GM23338 (cell line): ENCODE data around the gene TRIM54. TPM values are rescaled to one million over a fixed set of nuclear protein-coding genes. Genes with fewer than 3 reads are reported as not detected.

ENCODE experiments used
- ATAC-seq: fragments of 200-7000 bp; cut with Tn5 transposase; 3 replicates; pipeline ENCODE4 v1.9.1; 2020
- DNase-seq: peaks from one replicate; pipeline ENCODE4 v3.0.0-alpha.2; 2015; ENCODE audit warnings: low spot score
- H2AFZ ChIP-seq: fragments of 200-600 bp; sonication (generic); 2 replicates; pipeline ENCODE4 v1.8.0; 2016; ENCODE audit warnings: antibody characterized with exemption, mild to moderate bottlenecking, moderate library complexity
- H3F3A ChIP-seq: fragments of 200-600 bp; sonication (generic); replicated peaks from 2 replicates; pipeline ENCODE4 v1.8.0; 2017; ENCODE audit warnings: antibody characterized with exemption, mixed run types, low read depth
- H3K27ac ChIP-seq: fragments of 200-600 bp; sonication (generic); 2 replicates; pipeline ENCODE4 v1.6.1; 2016; ENCODE audit warnings: low read depth
- H3K27me3 ChIP-seq: fragments of 200-600 bp; sonication (generic); 2 replicates; pipeline ENCODE4 v1.8.0; 2016; ENCODE audit warnings: mild to moderate bottlenecking, mixed run types, moderate library complexity; ENCODE audit not compliant: insufficient read depth
- H3K36me3 ChIP-seq: fragments of 200-600 bp; sonication (generic); 2 replicates; pipeline ENCODE4 v1.8.0; 2016; ENCODE audit warnings: mild to moderate bottlenecking; ENCODE audit not compliant: insufficient read depth
- H3K4me1 ChIP-seq: fragments of 200-600 bp; sonication (generic); 2 replicates; pipeline ENCODE4 v1.8.0; 2016; ENCODE audit warnings: mild to moderate bottlenecking, moderate library complexity; ENCODE audit not compliant: insufficient read depth
- H3K4me2 ChIP-seq: fragments of 200-600 bp; sonication (generic); 2 replicates; pipeline ENCODE4 v1.7.1; 2017; ENCODE audit warnings: mixed run types
- H3K4me3 ChIP-seq: fragments of 200-600 bp; sonication (generic); 2 replicates; pipeline ENCODE4 v1.6.1; 2016; ENCODE audit warnings: mixed run types
- H3K79me2 ChIP-seq: fragments of 200-600 bp; sonication (generic); replicated peaks from 2 replicates; pipeline ENCODE4 v1.8.0; 2017; ENCODE audit warnings: mild to moderate bottlenecking; ENCODE audit not compliant: insufficient read depth
- H3K9me2 ChIP-seq: fragments of 200-600 bp; sonication (generic); 2 replicates; pipeline ENCODE4 v1.8.0; 2017; ENCODE audit not compliant: insufficient read depth
- H4K20me1 ChIP-seq: fragments of 200-600 bp; sonication (generic); replicated peaks from 2 replicates; pipeline ENCODE4 v1.8.0; 2017; ENCODE audit warnings: mild to moderate bottlenecking; ENCODE audit not compliant: insufficient read depth
- H3K27ac Mint-ChIP-seq: 2 replicates; pipeline ENCODE4 v1.8.0; 2020; ENCODE audit warnings: inconsistent platforms, mild to moderate bottlenecking, moderate library complexity, mixed read lengths
- H3K27me3 Mint-ChIP-seq: 3 replicates; pipeline ENCODE4 v1.8.0; 2022; ENCODE audit warnings: low read depth, mild to moderate bottlenecking, moderate library complexity, mixed read lengths, inconsistent platforms; ENCODE audit not compliant: insufficient read depth, poor library complexity
- H3K36me3 Mint-ChIP-seq: 3 replicates; pipeline ENCODE4 v1.8.0; 2021; ENCODE audit warnings: low read depth, mild to moderate bottlenecking, inconsistent platforms, moderate library complexity, mixed read lengths
- H3K4me1 Mint-ChIP-seq: 3 replicates; pipeline ENCODE4 v1.8.0; 2020; ENCODE audit warnings: mild to moderate bottlenecking, inconsistent platforms, mixed read lengths
- H3K4me3 Mint-ChIP-seq: 3 replicates; pipeline ENCODE4 v1.8.0; 2021; ENCODE audit warnings: moderate library complexity, mild to moderate bottlenecking, inconsistent platforms, mixed read lengths
- H3K9me3 Mint-ChIP-seq: 3 replicates; pipeline ENCODE4 v1.8.0; 2020; ENCODE audit warnings: moderate library complexity, mild to moderate bottlenecking, inconsistent platforms, mixed read lengths
- CREB1 ChIP-seq: fragments of 250-450 bp; sonication (Bioruptor Pico); IDR thresholded peaks from 2 replicates; pipeline ENCODE4 v1.5.0; 2020; ENCODE audit warnings: low read depth, mild to moderate bottlenecking, moderate library complexity
- ETS1 ChIP-seq: IDR thresholded peaks from 2 replicates; pipeline ENCODE4 v1.6.1; 2016; ENCODE audit warnings: antibody characterized with exemption
- EZH2 ChIP-seq: fragments of 200-600 bp; sonication (generic); IDR thresholded peaks from one replicate; pipeline ENCODE4 v1.8.0; 2017; ENCODE audit warnings: antibody characterized with exemption, mild to moderate bottlenecking, low read depth; ENCODE audit not compliant: unreplicated experiment
- EZH2phosphoT487 ChIP-seq: fragments of 200-600 bp; sonication (generic); IDR thresholded peaks from one replicate; pipeline ENCODE4 v1.8.1; 2018; ENCODE audit warnings: antibody characterized with exemption; ENCODE audit not compliant: unreplicated experiment
- REST ChIP-seq: IDR thresholded peaks from one replicate; pipeline ENCODE4 v1.6.1; 2018; ENCODE audit warnings: antibody characterized with exemption; ENCODE audit not compliant: unreplicated experiment
- STAT1 ChIP-seq: IDR thresholded peaks from one replicate; pipeline ENCODE4 v1.6.1; 2016; ENCODE audit warnings: antibody characterized with exemption; ENCODE audit not compliant: unreplicated experiment
- ZNF114 ChIP-seq: fragments of 250-450 bp; sonication (Bioruptor Pico); IDR thresholded peaks from 2 replicates; pipeline ENCODE4 v1.5.0; 2020; ENCODE audit warnings: mild to moderate bottlenecking, moderate library complexity
- ZNF331 ChIP-seq: fragments of 250-450 bp; sonication (Bioruptor Pico); IDR thresholded peaks from 2 replicates; pipeline ENCODE4 v1.5.0; 2020; ENCODE audit warnings: low read depth, mild to moderate bottlenecking, moderate library complexity
- ZNF462 ChIP-seq: fragments of 250-450 bp; sonication (Bioruptor Pico); IDR thresholded peaks from 2 replicates; pipeline ENCODE4 v1.5.0; 2020; ENCODE audit warnings: mild to moderate bottlenecking, moderate library complexity
- polyA plus RNA-seq: library from polyadenylated mRNA; unstranded; fragments of >200 nt; fragmentation: Nextera tagmentation; extraction: Ambion mirVana; gene quantifications from 2 replicates; pipeline ENCODE4 v1.2.1, GENCODE V29; 2016
- total RNA-seq: library from RNA; depleted of rRNA; stranded (reverse); fragments of >200 nt; shearing (Covaris generic); gene quantifications from 2 replicates; pipeline ENCODE4 v1.2.3, GENCODE V29; 2014

The TRIM54 gene
- total and polyA plus RNA-seq, 2 experiments from 2014 or later = 1.6 to 3.3 TPM

- peaks cover 6% of the 10 kb centered on the region for H3K4me1 ChIP-seq
- no peaks in the 10 kb centered on the region for H3F3A ChIP-seq
- H3K36me3 ChIP-seq = no peaks in the 10 kb centered on the region
- H3K36me3 Mint-ChIP-seq = no peaks in the 10 kb centered on the region
- H3K4me2 ChIP-seq = no peak overlapping the region
- no peaks in the 10 kb centered on the region for H3K27me3 ChIP-seq
- peaks cover 3% of the 10 kb centered on the region for H3K27me3 Mint-ChIP-seq
- no peaks in the 10 kb centered on the region for H4K20me1 ChIP-seq
- peaks cover 11% of the 10 kb centered on the region for H3K4me1 Mint-ChIP-seq
- DNase-seq = no peak
- H3K4me3 Mint-ChIP-seq = no peak overlapping the region
- no peak overlapping the region for H3K27ac ChIP-seq
- TF ChIP-seq EZH2 (no peak), ZNF114 (CRISPR knock-in tag) (no peak), CREB1 (CRISPR knock-in tag) (no peak), STAT1 (no peak), ZNF331 (no peak), EZH2phosphoT487 (no peak), ETS1 (no peak)
- H3K9me3 Mint-ChIP-seq = no peaks in the 10 kb centered on the region
- H3K27ac Mint-ChIP-seq = no peak overlapping the region
- no peaks in the 10 kb centered on the region for H3K79me2 ChIP-seq
- no peak for ATAC-seq
- H2AFZ ChIP-seq = no peak overlapping the region
- H3K9me2 ChIP-seq = no peaks in the 10 kb centered on the region
- H3K4me3 ChIP-seq = no peak overlapping the region
Measured at GRCh38 chr2:27296481-27296880, 14.3 kb downstream of the TRIM54 start.

GRCh38 chr2:27297195-27297594 is 15.0 kb downstream of the TRIM54 start:
- ATAC-seq (no peak), DNase-seq (no peak)
- no peak overlapping the region; the same call in 1 of the 2 replicates for H2AFZ ChIP-seq
- H3F3A ChIP-seq = no peaks in the 10 kb centered on the region
- H3K4me1 Mint-ChIP-seq = peaks cover 6% of the 10 kb centered on the region; the same call in 1 of the 3 replicates
- H3K79me2 ChIP-seq = no peaks in the 10 kb centered on the region
- no peak overlapping the region for H3K4me3 ChIP-seq
- no peaks in the 10 kb centered on the region for H3K36me3 ChIP-seq
- no peaks in the 10 kb centered on the region for H3K36me3 Mint-ChIP-seq
- no peak overlapping the region for H3K27ac Mint-ChIP-seq
- no peak overlapping the region for H3K4me2 ChIP-seq
- no peak overlapping the region for H3K4me3 Mint-ChIP-seq
- peaks cover 3% of the 10 kb centered on the region for H3K27me3 Mint-ChIP-seq
- no peaks in the 10 kb centered on the region for H3K27me3 ChIP-seq
- peaks cover 4% of the 10 kb centered on the region; the same call in 1 of the 2 replicates for H3K4me1 ChIP-seq
- H3K27ac ChIP-seq = no peak overlapping the region
- no peaks in the 10 kb centered on the region for H3K9me3 Mint-ChIP-seq
- H3K9me2 ChIP-seq = no peaks in the 10 kb centered on the region
- no peak for TF ChIP-seq CREB1 (CRISPR knock-in tag)
- no peak for TF ChIP-seq EZH2
- no peak for TF ChIP-seq EZH2phosphoT487
- TF ChIP-seq ZNF114 (CRISPR knock-in tag) = no peak
- no peak for TF ChIP-seq ZNF462 (CRISPR knock-in tag)
- TF ChIP-seq REST = no peak
- H4K20me1 ChIP-seq = no peaks in the 10 kb centered on the region
